HCT116 (cell line): Measurements from ENCODE around the gene THAP5.

ENCODE experiments used
- ATF3 ChIP-seq: IDR thresholded peaks from 2 replicates; pipeline ENCODE4 v1.6.1; 2012
- CTCF ChIP-seq, 3 experiments: fragments of 200-600 bp in 1 of 3; sonication (generic) in 1 of 3; IDR thresholded peaks in 2 of 3; conservative IDR thresholded peaks in 1 of 3; 2 replicates each; pipeline ENCODE4 v1.5.1; 2012 to 2017; ENCODE audit warnings: low read depth in 2 of 3, low read length in 2 of 3, antibody characterized with exemption in 1 of 3, borderline replicate concordance in 1 of 3, control low read depth in 1 of 3, mild to moderate bottlenecking in 1 of 3, mixed read lengths in 1 of 3, mixed run types in 1 of 3, moderate library complexity in 1 of 3; ENCODE audit not compliant: insufficient read depth in 1 of 3
- ELF1 ChIP-seq: IDR thresholded peaks from 2 replicates; pipeline ENCODE4 v1.6.1; 2012; ENCODE audit warnings: low read depth, borderline replicate concordance
- EZH2 ChIP-seq: fragments of 200-600 bp; sonication (generic); IDR thresholded peaks from 2 replicates; pipeline ENCODE4 v1.6.1; 2017; ENCODE audit warnings: antibody characterized with exemption, mixed run types
- EZH2phosphoT487 ChIP-seq: fragments of 200-600 bp; IDR thresholded peaks from 2 replicates; pipeline ENCODE4 v1.6.1; 2018; ENCODE audit warnings: antibody characterized with exemption, borderline replicate concordance
- POLR2A ChIP-seq: IDR thresholded peaks from 2 replicates; pipeline ENCODE4 v1.7.0; 2011; ENCODE audit warnings: borderline replicate concordance; ENCODE audit not compliant: insufficient read depth, insufficient read length; ENCODE audit errors: extremely low read depth
- POLR2AphosphoS5 ChIP-seq: IDR thresholded peaks from 2 replicates; pipeline ENCODE4 v1.6.1; 2011; ENCODE audit warnings: mild to moderate bottlenecking, low read depth, low read length, moderate library complexity
- RAD21 ChIP-seq: IDR thresholded peaks from 2 replicates; pipeline ENCODE4 v1.6.1; 2012; ENCODE audit warnings: low read depth, mild to moderate bottlenecking
- SP1 ChIP-seq: IDR thresholded peaks from 2 replicates; pipeline ENCODE4 v1.6.1; 2012; ENCODE audit warnings: low read depth
- SRF ChIP-seq: IDR thresholded peaks from 2 replicates; pipeline ENCODE4 v1.6.1; 2012; ENCODE audit warnings: low read depth
- YY1 ChIP-seq: IDR thresholded peaks from 2 replicates; pipeline ENCODE4 v1.6.1; 2011; ENCODE audit warnings: low read length, low read depth, moderate library complexity, mild to moderate bottlenecking; ENCODE audit not compliant: insufficient replicate concordance; ENCODE audit errors: extremely low read depth
- ZFX ChIP-seq: fragments of 450-650 bp; IDR thresholded peaks from 2 replicates; pipeline ENCODE4 v1.6.1; 2017

- TF ChIP-seq CTCF (IDR thresholded peaks at IDR 0.05 in 2 of 3, conservative IDR thresholded peaks at IDR 0.05 in 1 of 3; ENCODE audit: borderline replicate concordance in 1 of 3, insufficient read depth in 1 of 3, low read depth in 2 of 3, low read length in 2 of 3) = no peak
- no peak for TF ChIP-seq POLR2AphosphoS5
- TF ChIP-seq EZH2phosphoT487 = no peak
- no peak for TF ChIP-seq EZH2
- no peak for TF ChIP-seq ELF1
- no peak for TF ChIP-seq SP1
- no peak for TF ChIP-seq ZFX
- no peak for TF ChIP-seq POLR2A
- no peak for TF ChIP-seq ATF3
- TF ChIP-seq SRF = no peak
- no peak for TF ChIP-seq RAD21
- no peak for TF ChIP-seq YY1
Measured at GRCh38 chr7:108522780-108523179, 46.7 kb downstream of the THAP5 start.
